ENCODE results near the gene HES2. TPM values are rescaled to one million over a fixed set of nuclear protein-coding genes. Genes with fewer than 3 reads are reported as not detected.
"Not testable (repeated sequence)": the region's sequence is repeated elsewhere in the genome, so short reads cannot be mapped to it uniquely, and the experiment has no call there.

The HES2 gene
- total and polyA plus RNA-seq, 2 of the 4 experiments (the other 2 are of a cell fraction) = not detected

GRCh38 chr1:6455752-6456520 lies 36.2 kb upstream of the HES2 start:
- H3K9me1 ChIP-seq (ENCODE audit: insufficient read depth, low read length); POLR2A ChIA-PET (ENCODE audit: unreplicated experiment); DNase-seq: not testable (repeated sequence)

More at GRCh38 chr1:6455752-6456520, 36.2 kb upstream of the HES2 start:
- H3K4ac ChIP-seq (ENCODE audit: low read depth, low read length); H3K36me3 ChIP-seq (ENCODE audit: control insufficient read depth, insufficient read depth, low read length); H4K91ac ChIP-seq (ENCODE audit: insufficient read depth, low read depth, low read length); H3K9ac ChIP-seq (ENCODE audit: low read depth, low read length); H4K5ac ChIP-seq (ENCODE audit: low read depth, low read length); H2BK20ac ChIP-seq (ENCODE audit: low read depth, low read length); H3K18ac ChIP-seq (ENCODE audit: low read depth, low read length); H2BK5ac ChIP-seq (ENCODE audit: low read depth, low read length, poor library complexity, severe bottlenecking); H2BK15ac ChIP-seq (ENCODE audit: low read depth, low read length); CTCF ChIA-PET; ATAC-seq (ENCODE audit: low read depth); dilution Hi-C loops (cut with HindIII; ENCODE audit: low sequenced_read_pairs, unreplicated experiment); BruUV-seq (replicated peaks); H3K4me3 ChIP-seq (ENCODE audit: insufficient read depth, low read depth, low read length); H3K56ac ChIP-seq (ENCODE audit: extremely low read depth, insufficient read depth, low read length); H2AK5ac ChIP-seq (ENCODE audit: low read depth, low read length); H4K8ac ChIP-seq (ENCODE audit: low read depth in 2 of 2, low read length in 2 of 2); in situ Hi-C loops (cut with MboI; ENCODE audit: low sequenced_read_pairs); H3K4me2 ChIP-seq (ENCODE audit: low read depth, low read length); H3K27ac ChIP-seq (ENCODE audit: insufficient read depth, low read length); H3K14ac ChIP-seq (replicated peaks; ENCODE audit: low read depth, low read length); H3K23ac ChIP-seq (ENCODE audit: low read depth, low read length); H2AFZ ChIP-seq (replicated peaks; ENCODE audit: low read length, poor library complexity); H4K20me1 ChIP-seq (ENCODE audit: insufficient read depth, low read length); H2AK9ac ChIP-seq (replicated peaks; ENCODE audit: low read depth, low read length, poor library complexity); H2BK120ac ChIP-seq (ENCODE audit: low read depth, low read length); H3K79me1 ChIP-seq (ENCODE audit: low read depth in 1 of 2, low read length in 2 of 2); H3K9me3 ChIP-seq (ENCODE audit: control insufficient read depth, insufficient read depth, low read length); intact Hi-C loops (cut with micrococcal nuclease); H3K4me1 ChIP-seq (ENCODE audit: control insufficient read depth, insufficient read depth, low read length): not testable (repeated sequence)
- WGBS, 2 experiments (ENCODE audit: extremely low coverage in 2 of 2, insufficient read length in 1 of 2) = 27% methylated on average over 11 of the region's 58 CpGs; no CpG with 5 or more reads in 1 of the 2 experiments
- H3K27me3 ChIP-seq (ENCODE audit: control insufficient read depth, insufficient read depth, low read length) = peaks cover 65% of the 10 kb centered on the region
